Activated CD4-positive, alpha-beta T cell treated with anti-CD3 and anti-CD28 coated beads, Interleukin-2, amount 50 U/mL, for 24 hours (primary cell): ENCODE results near the gene PSME4.
"Not testable (repeated sequence)": the region's sequence is repeated elsewhere in the genome, so short reads cannot be mapped to it uniquely, and the experiment has no call there.

Experiments
- DNase-seq, 2 donors: peaks; one replicate each; pipeline ENCODE4 v3.0.0-alpha.2; 2020; ENCODE audit warnings: low read depth in 1 of 2, low spot score in 1 of 2

PSME4 gene

GRCh38 chr2:53851052-53851757 lies 119.6 kb downstream of the PSME4 start:
- DNase-seq: not testable (repeated sequence)

GRCh38 chr2:53848062-53848461 lies 122.7 kb downstream of the PSME4 start:
- no peak for DNase-seq

DNA sequence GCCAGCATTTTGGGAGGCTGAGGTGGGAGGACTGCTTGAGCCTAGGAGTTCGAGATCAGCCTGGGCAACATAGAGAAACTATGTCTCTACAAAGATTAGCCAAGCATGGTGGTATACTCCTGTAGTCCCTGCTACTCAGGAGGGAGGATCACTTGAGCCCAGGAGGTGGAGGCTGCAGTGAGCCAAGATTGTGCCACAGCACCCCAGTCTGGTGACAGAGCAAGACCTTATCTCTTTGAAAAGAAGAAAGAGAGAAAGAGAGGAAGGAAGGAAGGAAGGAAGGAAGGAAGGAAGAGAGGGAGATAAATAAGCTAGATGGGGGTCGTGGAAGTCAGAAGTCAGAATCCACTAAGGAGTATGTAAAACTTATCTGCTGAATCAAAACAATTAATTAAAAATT lies 127.2 kb downstream of the PSME4 start:
- no peak for DNase-seq

DNA sequence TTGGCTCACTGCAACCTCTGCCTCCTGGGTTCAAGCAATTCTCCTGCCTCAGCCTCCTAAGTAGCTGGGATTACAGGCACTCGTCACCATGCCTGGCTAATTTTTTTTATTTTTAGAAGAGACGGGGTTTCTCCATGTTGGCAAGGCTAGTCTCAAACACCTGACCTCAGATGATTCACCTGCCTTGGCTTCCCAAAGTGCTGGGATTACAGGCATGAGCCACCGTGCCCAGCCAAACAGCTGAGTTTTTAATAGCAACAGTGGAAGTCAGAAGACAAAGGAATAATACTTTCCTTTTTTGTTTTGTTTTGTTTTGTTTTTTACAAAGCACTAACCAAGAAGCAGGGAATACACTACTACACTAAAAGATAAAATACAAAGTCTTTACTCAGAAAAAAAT lies 127.9 kb downstream of the PSME4 start:
- no peak for DNase-seq

DNA sequence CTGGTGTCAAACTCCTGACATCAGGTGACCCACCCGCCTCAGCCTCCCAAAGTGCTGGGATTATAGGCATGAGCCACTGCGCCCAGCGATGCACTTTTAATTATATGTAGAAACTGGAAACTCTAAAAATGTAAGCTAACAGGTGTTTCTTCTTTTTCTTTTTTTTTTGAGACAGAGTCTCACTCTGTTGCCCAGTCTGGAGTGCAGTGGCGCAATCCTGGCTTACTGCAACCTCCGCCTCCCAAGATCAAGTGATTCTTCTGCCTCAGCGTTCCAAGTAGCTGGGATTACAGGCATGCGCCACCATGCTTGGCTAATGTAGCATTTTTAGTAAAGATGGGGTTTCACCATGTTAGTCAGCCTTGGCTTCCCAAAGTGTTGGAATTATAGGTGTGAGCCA lies 129.1 kb downstream of the PSME4 start:
- DNase-seq: not testable (repeated sequence)

DNA sequence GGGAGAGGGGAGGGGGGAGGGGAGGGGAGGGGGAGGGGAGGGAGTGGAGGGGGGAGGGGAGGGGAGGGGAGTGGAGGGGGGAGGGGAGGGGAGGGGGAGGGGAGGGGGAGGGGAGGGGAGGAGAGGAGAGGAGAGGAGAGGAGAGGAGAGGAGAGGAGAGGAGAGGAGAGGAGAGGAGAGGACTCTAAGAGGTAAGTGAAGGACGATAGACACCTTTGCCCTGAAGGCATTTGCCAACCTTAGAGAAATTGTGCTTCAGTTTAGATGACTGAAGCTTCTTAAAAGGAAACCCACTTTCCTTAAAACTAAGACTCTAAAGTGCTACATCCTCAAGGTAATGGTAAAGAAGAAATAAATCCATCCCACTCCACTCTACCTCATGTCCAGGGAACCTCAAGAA lies 130.2 kb downstream of the PSME4 start:
- no peak for DNase-seq

- not testable (repeated sequence) for DNase-seq
These were observed 140.9 kb downstream of the PSME4 start for GRCh38 chr2:53829980-53830290.

- DNase-seq: no peak
These were observed 141.4 kb downstream of the PSME4 start for GRCh38 chr2:53829273-53829979.

GRCh38 chr2:53828331-53828730 lies 142.5 kb downstream of the PSME4 start:
- no peak for DNase-seq

DNA sequence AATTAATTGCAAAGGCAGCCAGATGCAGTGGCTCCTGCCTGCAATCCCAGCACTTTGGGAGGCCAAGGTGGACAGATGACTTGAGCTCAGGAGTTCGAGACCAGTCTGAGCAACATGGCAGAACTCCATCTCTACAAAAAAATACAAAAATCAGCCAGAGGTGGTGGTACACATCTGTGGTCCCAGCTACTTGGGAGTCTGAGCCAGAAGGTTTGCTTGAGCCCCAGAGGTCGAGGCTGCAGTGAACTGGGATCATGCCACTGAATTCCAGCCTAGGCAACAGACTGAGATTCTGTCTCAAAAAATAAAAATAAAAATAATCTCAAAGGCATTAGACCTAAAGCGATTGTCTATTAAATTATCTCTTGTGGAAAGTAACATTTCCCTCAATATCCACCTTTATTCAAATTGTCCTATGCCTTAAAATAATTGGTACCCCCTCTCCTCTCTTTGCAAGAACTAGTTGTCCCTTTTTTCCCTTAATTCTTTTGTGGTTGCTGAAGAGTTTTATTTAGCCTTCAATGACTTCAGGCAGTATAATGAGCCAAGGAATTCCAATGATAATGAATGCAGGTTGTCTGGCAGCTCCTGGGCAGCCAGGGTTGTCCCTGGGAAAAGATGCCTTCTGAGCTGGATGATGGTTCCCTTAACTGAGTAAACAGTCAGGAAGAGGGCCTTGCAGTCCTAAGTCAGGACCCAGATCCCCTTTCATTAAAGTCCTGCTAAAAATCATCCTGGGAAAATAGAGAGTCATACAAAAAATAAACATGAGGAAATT lies 143.2 kb downstream of the PSME4 start:
- DNase-seq: no peak

DNA sequence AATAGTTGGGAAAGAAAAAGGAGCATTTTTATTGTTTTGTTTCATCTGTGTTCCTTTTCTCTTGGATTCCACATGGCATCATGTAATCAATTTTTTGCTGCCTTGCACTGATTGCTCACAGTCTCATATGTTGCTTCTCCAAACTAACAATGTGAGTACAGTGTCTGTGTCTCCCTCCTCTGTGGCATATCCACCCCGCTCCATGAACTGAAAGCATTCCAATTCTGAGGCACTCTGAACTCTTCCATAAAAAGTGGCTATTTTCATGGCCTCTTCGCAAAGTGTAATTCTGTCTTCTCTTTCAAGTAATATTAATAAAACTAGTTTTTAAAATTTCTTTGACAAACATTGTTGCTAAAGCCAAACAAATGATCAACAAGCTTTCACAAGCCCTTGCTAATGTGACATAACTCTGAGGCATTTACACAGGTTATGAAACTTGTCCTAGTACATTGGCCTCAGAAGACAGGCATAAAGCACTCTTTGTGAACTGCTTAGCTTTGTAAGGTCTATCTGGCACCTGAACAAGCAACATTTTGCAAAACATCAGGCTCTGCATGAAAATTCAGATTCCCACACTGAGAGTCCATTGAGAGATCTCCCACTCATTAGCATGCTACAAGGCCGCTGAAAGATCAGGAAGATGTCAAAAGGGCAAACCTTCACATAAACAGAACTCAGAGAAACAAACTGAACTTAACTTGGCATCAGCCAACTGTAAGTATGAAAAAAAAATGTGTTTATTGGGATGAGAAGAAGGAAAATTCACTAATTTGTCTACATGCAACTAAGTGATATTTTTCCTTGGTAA lies 144.0 kb downstream of the PSME4 start:
- DNase-seq: no peak

DNA sequence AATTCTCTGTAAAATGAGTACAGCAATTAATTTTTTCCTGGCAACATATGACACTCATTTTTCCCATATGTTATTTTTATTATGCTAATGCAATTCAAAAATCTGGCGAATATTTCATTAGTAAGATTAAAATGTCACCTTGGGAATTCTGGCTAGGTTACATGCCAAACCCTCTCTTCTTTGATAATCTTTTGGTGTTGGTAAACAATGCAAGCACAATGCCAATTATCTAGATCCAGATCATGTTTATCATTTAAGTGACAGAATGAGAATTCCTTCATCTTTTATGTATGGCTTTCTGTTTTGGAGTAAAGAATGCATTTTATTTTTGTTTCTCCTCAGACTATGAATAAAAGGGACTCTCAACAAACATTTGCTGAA lies 144.8 kb downstream of the PSME4 start:
- DNase-seq: no peak

- not testable (repeated sequence) for DNase-seq
These were observed 147.2 kb downstream of the PSME4 start for GRCh38 chr2:53823639-53824038.

DNA sequence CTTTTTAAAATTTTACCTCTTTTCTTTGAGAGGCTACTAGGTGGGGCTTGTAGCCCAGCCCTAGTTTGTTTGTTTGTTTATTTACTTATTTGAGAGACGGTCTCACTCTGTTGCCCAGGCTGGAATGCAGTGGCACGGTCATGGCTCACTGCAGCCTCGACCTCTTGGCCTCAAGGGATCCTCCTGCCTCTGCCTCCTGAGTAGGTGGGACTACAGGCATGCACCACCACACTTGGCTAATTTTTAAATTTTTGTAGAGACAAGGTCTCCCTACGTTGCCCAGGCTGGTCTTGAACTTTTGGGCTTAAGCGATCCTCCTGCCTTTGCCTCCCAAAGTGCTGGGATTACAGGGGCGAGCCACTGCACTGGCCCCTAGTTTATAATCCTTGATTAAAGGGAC lies 149.0 kb downstream of the PSME4 start:
- DNase-seq: no peak

DNA sequence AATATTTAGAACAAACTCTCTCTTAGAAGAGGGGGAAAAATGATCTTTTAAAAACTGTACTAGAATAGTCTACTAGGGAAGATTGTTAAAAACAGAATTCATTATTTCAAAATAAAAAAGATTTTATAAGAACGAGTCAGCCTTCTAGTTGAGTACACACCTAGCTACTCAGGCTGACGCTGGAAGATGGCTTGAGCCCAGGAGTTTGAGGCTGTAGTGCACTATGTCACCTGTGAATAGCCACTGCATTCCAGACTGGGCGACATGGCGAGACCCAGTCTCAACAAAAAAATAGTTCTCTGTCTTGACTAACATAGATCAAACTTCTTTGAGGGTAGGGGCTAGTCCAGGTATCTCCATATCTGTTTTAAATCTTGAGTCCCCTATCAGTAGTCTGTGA lies 150.1 kb downstream of the PSME4 start:
- no peak for DNase-seq

GRCh38 chr2:53820048-53820447 lies 150.7 kb downstream of the PSME4 start:
- no peak for DNase-seq

DNA sequence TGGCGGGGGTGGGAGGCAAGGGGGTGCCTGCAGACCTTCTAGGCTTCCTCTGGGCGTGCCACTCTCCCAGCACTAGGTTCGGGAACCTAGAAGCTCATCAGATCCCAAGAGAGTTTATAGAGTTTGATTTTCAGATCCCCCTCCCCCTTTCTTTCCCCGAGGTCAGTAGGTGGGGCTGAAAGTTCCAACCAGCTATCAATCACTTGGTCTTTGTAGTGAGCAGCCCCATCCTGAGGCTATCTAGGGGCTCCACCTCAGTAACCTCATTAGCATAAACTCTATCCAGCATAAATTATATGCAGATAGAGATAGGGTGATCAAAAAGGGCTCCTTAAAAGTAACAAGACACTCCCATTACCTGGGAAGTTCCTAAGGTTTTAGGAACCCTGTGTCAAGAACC lies 151.2 kb downstream of the PSME4 start:
- no peak for DNase-seq

GRCh38 chr2:53818854-53819435 lies 151.8 kb downstream of the PSME4 start:
- no peak for DNase-seq
